ACHN (cell line): ENCODE data around the gene NGF.

Source experiments
- DNase-seq: peaks from one replicate; pipeline ENCODE4 v3.0.0-alpha.2; 2015
- in situ Hi-C: cut with HindIII; loops from 2 replicates; pipeline ENCODE4 v1.10.0; 2017; ENCODE audit warnings: low sequenced_read_pairs, low pct_ligation_motif_present, low pct_unique_long_range_greater_than_20kb

Gene NGF

GRCh38 chr1:115257591-115257990, 80.5 kb downstream of the NGF start:
- no peak for DNase-seq
- in situ Hi-C loops = no loop called here

GRCh38 chr1:115255154-115255553, 82.9 kb downstream of the NGF start:
- in situ Hi-C loops = no loop called here
- no peak for DNase-seq

- in situ Hi-C loops = no loop called here
These were observed 85.5 kb downstream of the NGF start for GRCh38 chr1:115252585-115252984.

GRCh38 chr1:115251856-115252255, 86.2 kb downstream of the NGF start:
- peak; percentile 53 for DNase-seq
- in situ Hi-C loops = no loop called here

More at GRCh38 chr1:115252585-115252984, 85.5 kb downstream of the NGF start:
- DNase-seq = no peak

- in situ Hi-C loops = no loop called here
These were observed 86.7 kb downstream of the NGF start for GRCh38 chr1:115251340-115251748.

GRCh38 chr1:115246526-115246925, 91.5 kb downstream of the NGF start:
- in situ Hi-C loops = no loop called here
- no peak for DNase-seq

More at GRCh38 chr1:115251340-115251748, 86.7 kb downstream of the NGF start:
- no peak for DNase-seq

GRCh38 chr1:115245227-115245626, 92.8 kb downstream of the NGF start:
- in situ Hi-C loops = no loop called here
- no peak for DNase-seq

GRCh38 chr1:115242543-115242942, 95.5 kb downstream of the NGF start:
- in situ Hi-C loops = no loop called here
- DNase-seq = no peak

GRCh38 chr1:115241309-115241708, 96.7 kb downstream of the NGF start:
- in situ Hi-C loops = no loop called here
- no peak for DNase-seq

GRCh38 chr1:115240297-115240696, 97.8 kb downstream of the NGF start:
- no peak for DNase-seq
- in situ Hi-C loops = no loop called here

GRCh38 chr1:115239426-115239825, 98.6 kb downstream of the NGF start:
- in situ Hi-C loops = no loop called here

GRCh38 chr1:115239148-115239422, 99.0 kb downstream of the NGF start:
- in situ Hi-C loops = no loop called here
- DNase-seq = no peak

More at GRCh38 chr1:115239426-115239825, 98.6 kb downstream of the NGF start:
- no peak for DNase-seq

- DNase-seq = no peak
- in situ Hi-C loops = no loop called here
These were observed 99.5 kb downstream of the NGF start for GRCh38 chr1:115238336-115239147.

GRCh38 chr1:115237507-115237906, 100.5 kb downstream of the NGF start:
- in situ Hi-C loops = no loop called here
- DNase-seq = no peak

- in situ Hi-C loops = no loop called here
- no peak for DNase-seq
These were observed 101.0 kb downstream of the NGF start for GRCh38 chr1:115237023-115237422.
